GM12878 (cell line): Measurements from ENCODE around the gene PDE10A. TPM values are rescaled to one million over a fixed set of nuclear protein-coding genes. Genes with fewer than 3 reads are reported as not detected.

Source experiments
- ATAC-seq: fragments of 200-7000 bp; cut with Tn5 transposase; 3 replicates; pipeline ENCODE4 v1.9.1; 2020; ENCODE audit warnings: mild to moderate bottlenecking, moderate library complexity
- BruUV-seq: library from RNA; stranded (reverse); fragments of 400-500 nt; replicated peaks from 2 replicates; lab custom pipeline; 2021; lab: Mats Ljungman, UMichigan
- CTCF ChIA-PET: fragments of 300-600 bp; sonication (Branson Sonifier 250); formaldehyde crosslinking; extraction: SDS; loops from one replicate; lab custom pipeline; 2021; ENCODE audit warnings: inconsistent platforms; lab: Yijun Ruan, JAX
- POLR2A ChIA-PET: fragments of 350-600 bp; formaldehyde crosslinking; extraction: SDS; loops from one replicate; lab custom pipeline; 2021; ENCODE audit warnings: inconsistent platforms; lab: Charles Lee
- RAD21 ChIA-PET: fragments of 300-600 bp; sonication (Branson Sonifier 250); formaldehyde crosslinking; loops from one replicate; lab custom pipeline; 2023; ENCODE audit warnings: antibody characterized with exemption; ENCODE audit not compliant: unreplicated experiment; lab: Charles Lee
- SMC1A ChIA-PET: fragments of 300-600 bp; sonication (Branson Sonifier 250); formaldehyde crosslinking; loops from one replicate; lab custom pipeline; 2023; ENCODE audit not compliant: unreplicated experiment, uncharacterized antibody; lab: Charles Lee
- DNase-seq: peaks from one replicate; pipeline ENCODE4 v3.0.0-alpha.2; 2011; ENCODE audit warnings: low read depth, low spot score
- FAIRE-seq: peaks from 3 replicates; lab custom pipeline; 2011; peaks lifted over from hg19 to GRCh38; lab: Jason Lieb, UNC
- H2AFZ ChIP-seq: 2 replicates; pipeline ENCODE4 v1.6.0; 2011; ENCODE audit warnings: low read depth, low read length, control low read depth; ENCODE audit not compliant: control insufficient read depth
- H3K27ac ChIP-seq: 2 replicates; pipeline ENCODE4 v1.5.1; 2011; ENCODE audit warnings: control low read depth; ENCODE audit not compliant: control insufficient read depth, insufficient read depth
- H3K27me3 ChIP-seq, 2 experiments: replicated peaks in 1 of 2; 2 replicates each; pipeline versions ENCODE4 v1.6.0 to v1.6.1; 2011; ENCODE audit warnings: low read length in 1 of 2; ENCODE audit not compliant: control insufficient read depth in 2 of 2, insufficient read depth in 2 of 2
- H3K36me3 ChIP-seq, 2 experiments: 2 replicates each; pipeline ENCODE4 v1.5.1; 2011; ENCODE audit warnings: low read length in 1 of 2; ENCODE audit not compliant: control insufficient read depth in 2 of 2, insufficient read depth in 2 of 2
- H3K4me1 ChIP-seq: 2 replicates; pipeline ENCODE4 v1.6.1; 2011; ENCODE audit warnings: mild to moderate bottlenecking, low read length, moderate library complexity, mixed read lengths; ENCODE audit not compliant: control insufficient read depth, insufficient read depth
- H3K4me2 ChIP-seq: 2 replicates; pipeline ENCODE4 v1.6.0; 2011; ENCODE audit warnings: control low read depth; ENCODE audit not compliant: control insufficient read depth, insufficient read depth
- H3K4me3 ChIP-seq: fragments of 200-600 bp; sonication (generic); 2 replicates; pipeline ENCODE4 v1.5.1; 2016
- H3K79me2 ChIP-seq: 2 replicates; pipeline ENCODE4 v1.6.0; 2011; ENCODE audit warnings: low read length; ENCODE audit not compliant: control insufficient read depth, insufficient read depth
- H3K9ac ChIP-seq: 2 replicates; pipeline ENCODE4 v1.8.0; 2011; ENCODE audit warnings: low read length, control low read depth, mixed read lengths; ENCODE audit not compliant: control insufficient read depth, insufficient read depth
- H3K9me3 ChIP-seq: replicated peaks from 3 replicates; pipeline ENCODE4 v1.5.1; 2011; ENCODE audit warnings: mild to moderate bottlenecking, low read length; ENCODE audit not compliant: control insufficient read depth, insufficient read depth
- H4K20me1 ChIP-seq: 2 replicates; pipeline ENCODE4 v1.6.0; 2011; ENCODE audit not compliant: control insufficient read depth, insufficient read depth
- CHD1 ChIP-seq: IDR thresholded peaks from 2 replicates; pipeline ENCODE4 v1.6.1; 2012; ENCODE audit warnings: low read depth, low read length, improper control_type of control experiment
- KAT2A ChIP-seq: conservative IDR thresholded peaks from 2 replicates; pipeline ENCODE4 v1.6.1; 2011; ENCODE audit warnings: low read depth, low read length; ENCODE audit not compliant: control insufficient read depth
- SUZ12 ChIP-seq: fragments of 200-600 bp; sonication (generic); IDR thresholded peaks from one replicate; pipeline ENCODE4 v1.6.1; 2018; ENCODE audit warnings: antibody characterized with exemption, mild to moderate bottlenecking; ENCODE audit not compliant: unreplicated experiment
- TCF12 ChIP-seq: IDR thresholded peaks from 2 replicates; pipeline ENCODE4 v1.6.1; 2011; ENCODE audit warnings: low read depth, mild to moderate bottlenecking, low read length
- ZSCAN29 ChIP-seq: fragments of 450-650 bp; IDR thresholded peaks from 2 replicates; pipeline ENCODE4 v1.6.1; 2017; ENCODE audit warnings: mild to moderate bottlenecking, moderate library complexity
- WGBS: methylation state at CpG from one replicate; pipeline ENCODE4 v1.1.6; 2016; ENCODE audit warnings: low lambda C conversion rate; ENCODE audit not compliant: insufficient replicate concordance, insufficient coverage; ENCODE audit errors: missing lambda C conversion rate; 5-methylcytosine and 5-hydroxymethylcytosine counted together
- in situ Hi-C: fragments of 300-500 bp; cut with MboI; formaldehyde crosslinking; loops from 9 replicates; pipeline ENCODE4 v1.14.3; 2018; ENCODE audit warnings: mixed read lengths
- intact Hi-C: fragments of 100-400 bp; cut with micrococcal nuclease; formaldehyde crosslinking; loops from one replicate; pipeline ENCODE4 v1.14.2; 2022; ENCODE audit not compliant: unreplicated experiment
- polyA plus RNA-seq, 11 experiments: library from polyadenylated mRNA; depleted of rRNA in 4 of 11; unstranded in 6 of 11; stranded (reverse) in 5 of 11; fragments of >200 nt; fragmentation: Nextera tagmentation in 4 of 11; fragmentation: Illumina TruSeq in 1 of 11; extraction: Ambion mirVana in 4 of 11; extraction: Trizol in 1 of 11; gene quantifications; 1 replicate in 1 of 11; 2 replicates in 10 of 11; pipeline versions ENCODE4 v1.2.1 to v1.2.3, GENCODE V29; 2011 to 2016; ENCODE audit warnings: inconsistent platforms in 2 of 11, missing spikeins in 2 of 11, low read depth in 1 of 11
- total RNA-seq, 4 experiments: library from RNA; depleted of rRNA in 3 of 4; stranded (reverse); fragments of >200 nt in 3 of 4; fragmentation: Illumina TruSeq in 1 of 4; extraction: Trizol in 1 of 4; gene quantifications; 2 replicates each; pipeline versions ENCODE4 v1.2.1 to v1.2.3, GENCODE V29; 2013 to 2021
- TF ChIP-seq, protein P1 (sequence below): fragments of 150-350 bp; IDR thresholded peaks from 2 replicates; pipeline ENCODE4 v1.6.1; 2014; ENCODE audit warnings: mild to moderate bottlenecking, low read depth, low read length
- TF ChIP-seq, protein P2 (sequence below): fragments of 450-650 bp; IDR thresholded peaks from 2 replicates; pipeline ENCODE4 v1.6.1; 2016; ENCODE audit warnings: mild to moderate bottlenecking

The PDE10A gene
- total and polyA plus RNA-seq, 10 of the 15 experiments (the other 5 are each of a cell fraction or from before 2014, with no cell fraction given) = under 0.01 to 1.3 (median 0.03) TPM; not detected in 2

DNA sequence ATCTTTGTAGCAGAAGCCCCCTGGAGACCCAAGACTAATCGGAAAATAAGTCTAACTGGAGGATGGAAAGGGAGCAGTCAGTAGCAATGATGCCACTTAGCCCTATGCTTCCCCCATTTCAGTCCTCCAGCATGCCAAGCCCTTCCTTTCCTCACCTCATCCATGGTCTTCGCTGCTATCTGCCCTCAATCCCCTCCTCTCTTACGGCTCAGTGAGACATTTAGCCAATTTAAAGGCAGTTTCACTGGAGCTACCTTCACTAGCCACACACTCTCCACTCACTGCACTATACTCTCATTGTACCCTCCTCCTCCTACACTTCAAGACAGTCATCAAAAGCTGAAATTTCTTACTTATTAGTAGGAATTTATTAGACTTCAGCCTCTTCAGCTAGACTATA is 111.2 kb downstream of the PDE10A start:
- FAIRE-seq (no peak), DNase-seq (no peak), ATAC-seq (peak; percentile 23; the same call in 2 of the 3 replicates)
- H3K4me3 ChIP-seq = no peak overlapping the region
- ChIA-PET RAD21 (no interaction called here), POLR2A (no interaction called here), CTCF (no interaction called here), SMC1A (no interaction called here)
- in situ Hi-C loops (no loop called here), intact Hi-C loops (no loop called here)
- H4K20me1 ChIP-seq = no peaks in the 10 kb centered on the region
- no peaks in the 10 kb centered on the region for H3K36me3 ChIP-seq
- H3K27ac ChIP-seq = no peak overlapping the region
- H3K9ac ChIP-seq = no peak overlapping the region
- no peaks in the 10 kb centered on the region for H3K9me3 ChIP-seq
- no peaks in the 10 kb centered on the region for H3K27me3 ChIP-seq
- H2AFZ ChIP-seq = no peak overlapping the region
- WGBS = 13% methylated on average over 3 of the region's 3 CpGs
- no peaks in the 10 kb centered on the region for H3K79me2 ChIP-seq
- H3K4me2 ChIP-seq = no peak overlapping the region
- no peaks in the 10 kb centered on the region for H3K4me1 ChIP-seq
- no TSS peak for BruUV-seq
- TF ChIP-seq TCF12 = no peak
- no peak for TF ChIP-seq KAT2A
- TF ChIP-seq SUZ12 = no peak
- TF ChIP-seq, protein P1, sequence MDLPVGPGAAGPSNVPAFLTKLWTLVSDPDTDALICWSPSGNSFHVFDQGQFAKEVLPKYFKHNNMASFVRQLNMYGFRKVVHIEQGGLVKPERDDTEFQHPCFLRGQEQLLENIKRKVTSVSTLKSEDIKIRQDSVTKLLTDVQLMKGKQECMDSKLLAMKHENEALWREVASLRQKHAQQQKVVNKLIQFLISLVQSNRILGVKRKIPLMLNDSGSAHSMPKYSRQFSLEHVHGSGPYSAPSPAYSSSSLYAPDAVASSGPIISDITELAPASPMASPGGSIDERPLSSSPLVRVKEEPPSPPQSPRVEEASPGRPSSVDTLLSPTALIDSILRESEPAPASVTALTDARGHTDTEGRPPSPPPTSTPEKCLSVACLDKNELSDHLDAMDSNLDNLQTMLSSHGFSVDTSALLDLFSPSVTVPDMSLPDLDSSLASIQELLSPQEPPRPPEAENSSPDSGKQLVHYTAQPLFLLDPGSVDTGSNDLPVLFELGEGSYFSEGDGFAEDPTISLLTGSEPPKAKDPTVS = no peak
- no peak for TF ChIP-seq CHD1
- TF ChIP-seq, protein P2, sequence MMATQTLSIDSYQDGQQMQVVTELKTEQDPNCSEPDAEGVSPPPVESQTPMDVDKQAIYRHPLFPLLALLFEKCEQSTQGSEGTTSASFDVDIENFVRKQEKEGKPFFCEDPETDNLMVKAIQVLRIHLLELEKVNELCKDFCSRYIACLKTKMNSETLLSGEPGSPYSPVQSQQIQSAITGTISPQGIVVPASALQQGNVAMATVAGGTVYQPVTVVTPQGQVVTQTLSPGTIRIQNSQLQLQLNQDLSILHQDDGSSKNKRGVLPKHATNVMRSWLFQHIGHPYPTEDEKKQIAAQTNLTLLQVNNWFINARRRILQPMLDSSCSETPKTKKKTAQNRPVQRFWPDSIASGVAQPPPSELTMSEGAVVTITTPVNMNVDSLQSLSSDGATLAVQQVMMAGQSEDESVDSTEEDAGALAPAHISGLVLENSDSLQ = no peak
- TF ChIP-seq ZSCAN29 = no peak
- TF ChIP-seq, all 136 proteins: peak for 0
